ENCODE data around the gene CREB3L1.

Gene CREB3L1

GRCh38 chr11:46367916-46368267, 90.4 kb downstream of the CREB3L1 start:
- DNase-seq, result no peak

GRCh38 chr11:46369458-46370152, 92.1 kb downstream of the CREB3L1 start:
- peak; percentile 63 for DNase-seq

GRCh38 chr11:46370253-46370652, 92.8 kb downstream of the CREB3L1 start:
- no peak for DNase-seq
